Lung (tissue), 12 donors: ENCODE measurements around the gene DBN1. TPM values are rescaled to one million over a fixed set of nuclear protein-coding genes. Genes with fewer than 3 reads are reported as not detected.
A peak's percentile ranks its signal among the peaks of the same experiment; 100 is the strongest.

Experiments
- ATAC-seq: fragments of 200-7000 bp; cut with Tn5 transposase; one replicate; pipeline ENCODE4 v1.9.1; 2020; ENCODE audit warnings: moderate number of reproducible peaks; ENCODE audit not compliant: insufficient read depth, low FRiP score
- DNase-seq, 3 donors: peaks; one replicate each; pipeline ENCODE4 v3.0.0-alpha.2; 2013 to 2017
- H3K27ac ChIP-seq, 2 donors: one replicate each; pipeline ENCODE4 v1.5.1; 2013; ENCODE audit warnings: mild to moderate bottlenecking in 2 of 2, moderate library complexity in 2 of 2, control low read depth in 1 of 2, inconsistent platforms in 1 of 2, low read depth in 1 of 2, low read length in 1 of 2
- H3K27me3 ChIP-seq, 3 donors: one replicate each; pipeline ENCODE4 v1.5.1; 2013; ENCODE audit warnings: low read length in 2 of 3; ENCODE audit not compliant: control insufficient read depth in 3 of 3, insufficient read depth in 3 of 3
- H3K36me3 ChIP-seq, 4 donors: one replicate each; pipeline ENCODE4 v1.5.1; 2013; ENCODE audit warnings: low read length in 4 of 4, mild to moderate bottlenecking in 1 of 4, moderate library complexity in 1 of 4; ENCODE audit not compliant: control insufficient read depth in 4 of 4, insufficient read depth in 4 of 4
- H3K4me1 ChIP-seq, 5 donors: one replicate each; pipeline ENCODE4 v1.5.1; 2013; ENCODE audit warnings: low read length in 5 of 5, mild to moderate bottlenecking in 2 of 5, moderate library complexity in 1 of 5; ENCODE audit not compliant: control insufficient read depth in 5 of 5, insufficient read depth in 5 of 5
- H3K4me3 ChIP-seq: one replicate; pipeline ENCODE4 v1.5.1; 2013; ENCODE audit warnings: mild to moderate bottlenecking, control low read depth, moderate library complexity
- H3K9ac ChIP-seq, 2 donors: one replicate each; pipeline ENCODE4 v1.5.1; 2013; ENCODE audit warnings: low read length in 2 of 2, control low read depth in 1 of 2; ENCODE audit not compliant: insufficient read depth in 1 of 2
- H3K9me3 ChIP-seq, 4 donors: one replicate each; pipeline ENCODE4 v1.5.1; 2013; ENCODE audit warnings: low read length in 3 of 4, mild to moderate bottlenecking in 1 of 4, moderate library complexity in 1 of 4; ENCODE audit not compliant: control insufficient read depth in 4 of 4, insufficient read depth in 3 of 4
- WGBS, 2 donors: extraction: QIAGEN DNeasy Blood & Tissue Kit; methylation state at CpG; one replicate each; pipeline ENCODE4 v1.1.7; 2013; 5-methylcytosine and 5-hydroxymethylcytosine counted together
- polyA plus RNA-seq, 2 donors: library from polyadenylated mRNA; stranded (reverse); fragments of 200-250 nt; gene quantifications; one replicate each; pipeline ENCODE4 v1.2.1, GENCODE V29; 2013
- total RNA-seq, 2 donors: library from RNA; depleted of rRNA in 1 of 2; stranded (reverse); fragments of >200 nt in 1 of 2; gene quantifications; one replicate each; pipeline ENCODE4 v1.2.1, GENCODE V29; 2014 to 2021
- TF ChIP-seq, protein P1 (sequence below): IDR thresholded peaks from 2 replicates; pipeline ENCODE4 v1.5.1; 2012; ENCODE audit warnings: mild to moderate bottlenecking; ENCODE audit errors: control extremely low read depth, extremely low read depth
- donor health status: control.
- donor health status: control.
- donor health status: Bipolar disorder and iron deficiency.
- donor health status: healthy.
- donor health status: DM: yes; HTN: yes; CAD: no.

Gene DBN1
- total and polyA plus RNA-seq, 4 donors, result 18.7 to 38.3 (median 30.3) TPM

DNA sequence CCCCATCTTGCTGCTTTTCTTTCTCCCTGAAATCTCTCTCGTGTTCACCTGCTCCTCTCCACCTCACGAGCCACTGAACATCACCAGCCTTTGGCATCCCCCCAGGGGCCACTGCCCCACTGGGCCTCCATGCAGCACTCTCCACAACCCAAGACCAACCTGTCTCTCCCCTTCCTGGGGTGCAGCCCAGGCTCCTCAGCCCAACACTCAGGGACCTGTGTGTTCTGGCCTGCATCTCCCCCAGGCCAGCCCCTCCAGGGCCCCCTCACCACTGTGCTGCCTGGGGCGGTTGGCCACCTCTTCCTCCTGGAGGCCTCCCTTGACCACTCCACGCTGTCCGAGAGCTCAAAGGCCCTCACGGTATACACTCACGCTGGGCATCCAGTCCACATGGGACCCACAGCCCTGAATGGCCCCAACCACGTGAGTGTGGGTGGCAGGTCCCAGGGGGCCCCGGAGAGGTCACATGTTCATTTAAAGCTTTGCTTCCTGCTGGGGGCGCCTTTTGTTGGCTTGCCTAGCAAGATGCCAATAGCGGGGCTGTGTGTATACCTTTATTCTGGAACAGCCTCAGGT lies 36.6 kb upstream of the DBN1 start:
- 35 to 65% methylated on average over 11 of the region's 11 CpGs for WGBS, 2 donors
- no peaks in the 10 kb centered on the region for H3K9me3 ChIP-seq
- H3K4me3 ChIP-seq, result no peak overlapping the region
- peaks cover 0 to 5% (median 0%) of the 10 kb centered on the region in 5 donors for H3K4me1 ChIP-seq
- peaks cover 7 to 46% (median 31%) of the 10 kb centered on the region in 4 donors for H3K36me3 ChIP-seq
- peak overlapping the region in 1 of 2 donors; percentile 84 for H3K27ac ChIP-seq
- ATAC-seq, result no peak
- no peak for DNase-seq
- H3K27me3 ChIP-seq, result no peaks in the 10 kb centered on the region
- TF ChIP-seq, protein P1, sequence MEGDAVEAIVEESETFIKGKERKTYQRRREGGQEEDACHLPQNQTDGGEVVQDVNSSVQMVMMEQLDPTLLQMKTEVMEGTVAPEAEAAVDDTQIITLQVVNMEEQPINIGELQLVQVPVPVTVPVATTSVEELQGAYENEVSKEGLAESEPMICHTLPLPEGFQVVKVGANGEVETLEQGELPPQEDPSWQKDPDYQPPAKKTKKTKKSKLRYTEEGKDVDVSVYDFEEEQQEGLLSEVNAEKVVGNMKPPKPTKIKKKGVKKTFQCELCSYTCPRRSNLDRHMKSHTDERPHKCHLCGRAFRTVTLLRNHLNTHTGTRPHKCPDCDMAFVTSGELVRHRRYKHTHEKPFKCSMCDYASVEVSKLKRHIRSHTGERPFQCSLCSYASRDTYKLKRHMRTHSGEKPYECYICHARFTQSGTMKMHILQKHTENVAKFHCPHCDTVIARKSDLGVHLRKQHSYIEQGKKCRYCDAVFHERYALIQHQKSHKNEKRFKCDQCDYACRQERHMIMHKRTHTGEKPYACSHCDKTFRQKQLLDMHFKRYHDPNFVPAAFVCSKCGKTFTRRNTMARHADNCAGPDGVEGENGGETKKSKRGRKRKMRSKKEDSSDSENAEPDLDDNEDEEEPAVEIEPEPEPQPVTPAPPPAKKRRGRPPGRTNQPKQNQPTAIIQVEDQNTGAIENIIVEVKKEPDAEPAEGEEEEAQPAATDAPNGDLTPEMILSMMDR, result no peak
- no peak overlapping the region for H3K9ac ChIP-seq

DNA sequence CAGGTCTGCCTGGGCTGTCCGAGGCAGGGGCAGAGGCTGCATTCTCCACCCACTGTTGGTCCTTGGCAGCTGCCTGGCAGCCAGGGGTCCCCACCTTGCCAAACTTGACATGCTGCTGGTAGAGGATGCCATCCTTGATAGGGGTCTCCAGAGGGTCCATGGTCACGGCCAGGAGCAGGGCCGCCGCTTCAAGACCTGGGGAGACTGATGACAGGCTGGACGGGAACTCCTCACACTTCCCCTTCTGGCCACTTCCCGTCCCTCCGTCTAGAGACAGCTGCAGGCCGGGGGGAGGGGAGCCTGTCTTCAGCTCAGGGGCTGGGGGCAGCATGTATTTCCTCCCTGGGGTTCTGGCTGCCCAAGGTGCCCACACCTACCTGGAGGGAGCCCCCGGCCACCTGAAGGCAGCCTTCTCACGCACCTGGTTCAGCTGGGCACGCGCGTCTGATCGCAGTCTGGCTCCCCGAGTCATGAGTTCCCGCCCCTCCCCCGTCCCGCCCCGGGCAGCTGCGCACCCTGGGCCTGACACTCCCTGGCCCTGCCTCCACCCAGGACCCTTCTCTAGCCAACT lies 36.0 kb upstream of the DBN1 start, which contains the start of gene DOK3:
TSS of gene DOK3 (minus strand) at position 446 of the 571 bp plus-strand sequence. CDS start at position 160, 286 bp downstream.
- no peaks in the 10 kb centered on the region for H3K27me3 ChIP-seq
- ATAC-seq, result peak; percentile 55
- peaks cover 0 to 5% (median 0%) of the 10 kb centered on the region in 5 donors for H3K4me1 ChIP-seq
- DNase-seq, result peak in 1 of 3 donors; percentile 22
- peak within 1 kb of the TSS; percentile 2 for H3K4me3 ChIP-seq
- H3K36me3 ChIP-seq, result peaks cover 7 to 46% (median 26%) of the 10 kb centered on the region in 4 donors
- 14 to 33% methylated on average over 16 to 20 of the region's 20 CpGs for WGBS, 2 donors
- H3K27ac ChIP-seq, result peak within 1 kb of the TSS in 1 of 2 donors; percentile 84
- no peak within 1 kb of the TSS for H3K9ac ChIP-seq
- TF ChIP-seq, protein P1, result no peak
- H3K9me3 ChIP-seq, result no peaks in the 10 kb centered on the region

DNA sequence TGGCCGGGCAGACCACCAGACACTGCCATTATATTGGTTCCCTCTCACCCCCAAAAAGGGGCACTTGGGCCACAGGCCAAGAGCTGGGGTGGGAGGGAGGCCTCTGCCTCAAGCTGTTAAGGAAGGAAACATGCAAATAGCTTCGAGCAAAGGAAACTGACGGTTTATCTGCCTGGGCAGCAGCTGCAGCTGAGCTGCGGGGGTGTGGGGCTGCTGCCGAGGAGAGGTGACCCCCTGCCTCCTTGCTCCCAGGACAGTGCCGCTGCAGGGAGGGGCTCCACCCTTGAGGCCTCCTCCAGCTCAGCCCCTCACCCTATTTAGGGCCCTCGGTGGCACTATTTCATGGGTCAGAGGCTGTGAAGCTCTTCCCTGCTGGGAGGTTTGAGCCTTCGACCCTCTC lies 35.4 kb upstream of the DBN1 start:
- H3K36me3 ChIP-seq, result peaks cover 7 to 43% (median 20%) of the 10 kb centered on the region in 4 donors
- WGBS, 2 donors, result 34 to 36% methylated on average over 6 to 8 of the region's 8 CpGs
- peak overlapping the region in 1 of 2 donors; percentile 78 for H3K27ac ChIP-seq
- DNase-seq (no peak), ATAC-seq (no peak)
- peaks cover 0 to 5% (median 0%) of the 10 kb centered on the region in 5 donors for H3K4me1 ChIP-seq
- no peaks in the 10 kb centered on the region for H3K27me3 ChIP-seq
- H3K4me3 ChIP-seq, result peak overlapping the region; percentile 2
- TF ChIP-seq, protein P1, result no peak
- H3K9ac ChIP-seq, result no peak overlapping the region
- no peaks in the 10 kb centered on the region for H3K9me3 ChIP-seq
